K562 (cell line): ENCODE measurements around the gene OR2V1. TPM values are rescaled to one million over a fixed set of nuclear protein-coding genes. Genes with fewer than 3 reads are reported as not detected.
A peak's percentile ranks its signal among the peaks of the same experiment; 100 is the strongest.

Experiments
- CEBPG ChIP-seq, 3 experiments: fragments of 200-800 bp in 1 of 3; sonication (Bioruptor generic) in 1 of 3; sonication (generic) in 1 of 3; formaldehyde crosslinking in 1 of 3; IDR thresholded peaks in 2 of 3; conservative IDR thresholded peaks in 1 of 3; 2 replicates each; pipeline versions ENCODE4 v1.6.1 to v1.8.0; 2016 to 2022; ENCODE audit warnings: missing compliant biosample characterization in 2 of 3, missing genetic modification characterization in 2 of 3, mild to moderate bottlenecking in 1 of 3, missing genetic modification reagents in 1 of 3
- CHD7 ChIP-seq: fragments of 200-600 bp; sonication (generic); IDR thresholded peaks from one replicate; pipeline ENCODE4 v1.6.1; 2012; ENCODE audit warnings: mild to moderate bottlenecking, low read depth, low read length, inconsistent platforms
- ZC3H11A ChIP-seq: IDR thresholded peaks from 2 replicates; pipeline ENCODE4 v1.6.1; 2012; ENCODE audit warnings: low read depth, low read length, improper control_type of control experiment
- ZNF274 ChIP-seq: IDR thresholded peaks from 2 replicates; pipeline ENCODE4 v1.6.1; 2011; ENCODE audit warnings: low read depth, mild to moderate bottlenecking, low read length, moderate library complexity, borderline replicate concordance
- polyA plus RNA-seq, 8 experiments: library from polyadenylated mRNA; depleted of rRNA in 4 of 8; stranded (reverse) in 5 of 8; unstranded in 3 of 8; fragments of >200 nt; fragmentation: Nextera tagmentation in 2 of 8; fragmentation: Illumina TruSeq in 1 of 8; extraction: Ambion mirVana in 2 of 8; extraction: Trizol in 1 of 8; gene quantifications; 2 replicates each; pipeline versions ENCODE4 v1.2.1 to v1.2.3, GENCODE V29; 2011 to 2014; ENCODE audit warnings: inconsistent platforms in 1 of 8, missing spikeins in 1 of 8
- total RNA-seq, 7 experiments: library from RNA; depleted of rRNA in 6 of 7; stranded (reverse); fragments of >200 nt in 6 of 7; fragmentation: Illumina TruSeq in 2 of 7; extraction: Trizol in 2 of 7; gene quantifications; 2 replicates each; pipeline versions ENCODE4 v1.2.1 to v1.2.3, GENCODE V29; 2011 to 2021; ENCODE audit warnings: low replicate concordance in 1 of 7

Gene OR2V1
- total and polyA plus RNA-seq, 9 of the 15 experiments (the other 6 are each of a cell fraction or from before 2014, with no cell fraction given), result 0.04 to 0.28 (median 0.15) TPM; not detected in 5

GRCh38 chr5:181121675-181122561, 9.1 kb downstream of the OR2V1 start (continued):
- TF ChIP-seq CHD7 (no peak), ZC3H11A (no peak), ZNF274 (no peak), CEBPG (CRISPR knock-in tag; IDR thresholded peaks at IDR 0.05) (peak; percentile 48), CEBPG (tag; conservative IDR thresholded peaks at IDR 0.05 in 1 of 2, IDR thresholded peaks at IDR 0.05 in 1 of 2) (no peak)
